GM04503 (cell line): Measurements from ENCODE around the gene WDR1.

Source experiments
- DNase-seq: peaks from one replicate; pipeline ENCODE4 v3.0.0-alpha.2; 2012; ENCODE audit warnings: low read depth

The WDR1 gene

GRCh38 chr4:10116569-10117358 is at the start of gene WDR1:
Gene WDR1, minus strand, starts transcription at chr4:10116799. Its CDS starts 133 bp downstream, at chr4:10116666.
- peak; percentile 64 for DNase-seq

- no peak for DNase-seq
Observed at GRCh38 chr4:10164877-10165283, 48.3 kb upstream of the WDR1 start.

DNA sequence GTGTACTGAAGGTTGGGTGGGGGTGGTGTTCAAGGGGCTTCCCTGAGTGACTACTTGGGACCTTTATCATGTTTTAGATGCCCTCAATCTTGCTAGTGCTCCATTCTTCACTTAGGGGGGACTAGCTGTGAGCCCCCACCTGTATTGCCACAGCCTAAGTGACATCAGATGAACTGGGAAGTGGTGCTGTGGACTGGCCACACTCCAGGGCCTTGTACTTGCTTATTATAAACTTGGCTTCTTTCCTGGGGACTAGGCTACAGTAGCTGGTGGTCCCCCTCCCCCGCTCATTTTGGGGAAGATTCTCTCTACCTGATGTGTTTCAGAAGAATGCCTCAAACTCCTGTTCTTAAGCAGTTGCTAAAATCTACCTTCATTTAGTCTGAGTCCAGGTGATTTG is 46.7 kb upstream of the WDR1 start:
- no peak for DNase-seq

GRCh38 chr4:10162341-10163000 is 45.9 kb upstream of the WDR1 start:
- DNase-seq = no peak

DNA sequence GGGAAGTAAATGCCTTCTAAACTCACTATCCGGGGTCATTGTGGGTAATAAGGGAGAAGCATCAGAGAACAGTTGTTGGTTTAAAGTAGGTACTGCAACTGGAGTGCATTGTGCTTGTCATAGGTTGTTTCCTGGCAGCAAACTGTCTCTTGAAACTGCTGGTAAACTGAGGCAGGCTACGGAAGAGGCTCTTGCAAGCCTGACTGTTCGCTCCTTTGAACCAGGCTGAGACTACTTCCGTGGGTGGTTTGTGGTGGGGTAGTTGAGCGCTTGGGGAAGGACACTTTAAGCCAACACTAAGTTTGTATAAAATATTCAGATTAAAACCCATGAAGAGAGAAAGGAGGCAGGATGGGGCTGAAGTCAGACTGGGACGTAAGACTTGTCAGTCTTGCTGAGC is 45.2 kb upstream of the WDR1 start:
- no peak for DNase-seq

- DNase-seq = no peak
Observed at GRCh38 chr4:10161146-10161545, 44.5 kb upstream of the WDR1 start.

GRCh38 chr4:10160281-10160856 is 43.8 kb upstream of the WDR1 start:
- no peak for DNase-seq

DNA sequence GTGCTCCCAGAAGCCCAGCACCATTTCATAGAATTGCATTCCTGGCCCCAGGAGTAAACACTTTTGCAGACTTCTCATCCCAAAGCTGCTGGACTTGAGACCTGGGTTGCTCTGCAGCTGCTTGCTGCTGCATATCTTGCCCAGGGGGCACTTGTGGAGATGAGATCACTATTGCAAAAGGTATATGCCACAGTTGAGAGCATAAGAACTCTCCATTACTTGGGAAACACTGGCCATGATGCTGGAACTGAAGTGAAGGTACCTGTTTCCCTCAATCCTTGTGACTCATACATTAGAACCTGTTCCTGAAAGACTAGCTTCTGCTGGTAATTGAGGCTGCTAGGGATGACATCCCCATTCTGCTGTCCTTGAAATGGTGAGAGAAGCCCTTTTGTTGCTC is 43.1 kb upstream of the WDR1 start:
- no peak for DNase-seq

DNA sequence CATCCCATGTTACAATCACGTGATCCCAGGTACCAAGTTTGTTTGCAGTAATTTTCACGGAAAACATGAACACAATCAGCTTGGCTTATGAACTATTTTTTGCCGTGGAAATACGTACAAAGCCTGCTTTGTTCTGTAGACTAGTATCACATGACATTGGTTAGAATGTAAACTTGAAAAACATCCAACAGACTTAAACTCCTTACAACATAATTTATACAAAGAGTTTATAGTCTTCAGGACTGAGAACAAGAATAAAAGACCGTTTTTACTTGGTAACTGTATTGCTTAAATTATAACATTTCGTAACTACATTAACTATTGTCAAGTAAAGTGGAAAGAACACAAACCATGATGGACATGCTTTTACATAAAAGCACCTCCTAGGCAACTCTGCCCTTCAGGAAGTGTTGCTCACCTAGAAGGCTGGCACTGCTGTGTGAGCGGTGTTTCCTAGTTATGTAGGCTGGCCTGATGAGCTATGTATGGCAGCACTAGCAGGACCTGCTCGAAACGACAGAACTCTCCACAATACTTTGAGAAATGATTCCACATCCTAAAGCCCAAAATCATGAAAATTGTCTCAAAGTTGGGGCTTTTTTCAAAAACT is 41.8 kb upstream of the WDR1 start:
- DNase-seq = no peak

DNA sequence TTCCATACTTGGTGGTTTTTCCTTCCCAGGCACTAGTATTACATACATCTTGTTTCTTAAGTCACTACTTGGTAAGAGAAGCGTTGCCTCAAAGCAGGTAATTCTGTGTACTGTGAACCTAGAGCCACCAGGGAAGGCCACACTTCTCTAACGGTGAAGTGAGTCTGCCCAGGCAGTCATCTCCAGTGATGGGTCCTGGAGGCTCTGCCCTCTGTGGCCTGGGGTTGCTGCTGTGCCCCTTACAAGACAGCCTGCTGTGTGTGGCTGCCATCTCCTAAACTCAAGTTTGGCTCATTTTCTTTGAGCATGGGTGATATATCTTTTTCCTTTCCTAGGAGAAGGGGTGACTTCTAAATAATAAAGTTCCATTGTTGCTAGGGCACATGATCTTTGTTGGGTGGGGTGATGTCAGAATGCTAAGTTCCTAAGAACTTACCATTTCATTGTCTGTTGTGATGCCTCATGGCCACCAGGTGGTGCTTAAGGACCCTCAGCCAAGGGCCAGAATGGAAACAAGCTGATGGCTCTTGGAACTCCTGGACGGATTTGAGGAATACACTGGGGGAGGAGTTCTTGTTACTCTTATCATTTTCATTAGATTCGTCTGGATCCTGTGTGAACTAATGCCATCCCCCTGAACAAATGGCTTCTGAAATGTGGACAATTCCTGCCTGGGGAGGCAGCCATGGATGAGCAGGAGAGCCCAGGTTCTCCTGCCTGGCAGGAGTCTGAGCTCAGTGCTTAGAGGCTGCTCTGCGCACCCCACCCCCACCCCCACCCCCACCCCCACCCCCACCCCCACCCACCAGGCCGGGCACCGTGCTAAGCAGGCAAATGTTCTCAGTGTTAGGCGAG is 41.1 kb upstream of the WDR1 start:
- DNase-seq = no peak

- no peak for DNase-seq
Observed at GRCh38 chr4:10154241-10154640, 37.6 kb upstream of the WDR1 start.

DNA sequence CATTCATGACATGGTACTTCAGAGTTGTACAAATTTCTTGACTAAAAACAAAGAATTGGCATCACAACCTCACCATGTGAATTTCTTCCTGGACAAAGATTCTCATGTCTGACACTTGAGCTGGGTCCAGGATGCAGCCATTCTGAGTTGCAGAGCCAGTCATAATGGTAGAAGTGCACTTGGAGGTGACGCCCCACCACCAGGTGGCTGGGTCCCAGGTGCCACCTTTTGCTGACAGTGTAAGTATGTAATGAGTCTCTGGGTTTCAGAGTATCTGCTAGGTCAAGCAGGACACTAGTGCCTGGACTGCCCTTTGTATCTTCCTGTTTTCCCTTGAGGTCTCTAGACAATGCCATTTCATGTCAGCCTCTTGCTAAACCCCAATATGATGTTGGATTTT is 36.6 kb upstream of the WDR1 start:
- DNase-seq = no peak

DNA sequence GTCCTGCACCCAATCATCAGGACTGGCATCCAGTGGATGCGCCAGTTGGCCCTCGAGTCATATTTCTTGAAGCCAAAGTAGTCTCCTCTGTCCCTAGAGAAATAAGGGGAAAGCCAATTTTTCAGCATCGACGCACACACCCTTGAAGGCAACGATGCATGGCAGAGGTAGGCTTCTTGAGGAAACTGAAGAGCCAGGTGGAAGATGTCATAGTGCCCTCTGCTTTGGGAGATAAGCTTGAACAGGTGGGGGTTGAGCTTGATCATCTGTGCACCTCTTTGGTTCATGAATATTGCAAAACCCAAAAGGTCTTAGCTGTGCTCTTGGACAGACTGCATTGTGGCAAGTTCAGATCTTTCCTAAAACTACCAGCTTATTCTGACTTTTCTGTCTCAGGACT is 34.6 kb upstream of the WDR1 start:
- no peak for DNase-seq

DNA sequence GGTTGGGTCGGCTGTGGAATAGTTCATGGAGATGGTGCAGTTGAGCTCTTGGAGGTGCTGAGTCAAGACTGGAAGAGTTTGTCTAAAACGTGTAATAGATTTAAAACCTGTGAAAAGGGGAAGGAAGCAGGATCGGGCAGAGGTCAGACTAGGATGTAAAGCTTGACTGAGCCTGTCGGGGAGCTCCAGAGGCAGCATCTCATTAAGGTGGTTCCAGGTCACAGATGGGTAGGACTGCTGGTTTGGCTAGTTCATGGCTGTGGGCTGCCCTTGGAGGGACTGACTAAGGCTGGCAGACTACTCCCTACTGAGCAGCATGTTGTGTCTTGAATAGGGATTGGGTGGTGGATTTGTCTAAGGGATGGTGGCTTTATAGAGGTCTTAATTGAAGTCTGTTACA is 28.4 kb upstream of the WDR1 start:
- DNase-seq = no peak

- no peak for DNase-seq
Observed at GRCh38 chr4:10144479-10144878, 27.9 kb upstream of the WDR1 start.

- no peak for DNase-seq
Observed at GRCh38 chr4:10143171-10143570, 26.6 kb upstream of the WDR1 start.

GRCh38 chr4:10140866-10141759 is 24.5 kb upstream of the WDR1 start:
- DNase-seq = no peak

- DNase-seq = no peak
Observed at GRCh38 chr4:10139518-10139917, 22.9 kb upstream of the WDR1 start.

- DNase-seq = no peak
Observed at GRCh38 chr4:10135260-10135659, 18.7 kb upstream of the WDR1 start.

GRCh38 chr4:10134141-10134540 is 17.5 kb upstream of the WDR1 start:
- DNase-seq = no peak

GRCh38 chr4:10131202-10131601 is 14.6 kb upstream of the WDR1 start:
- DNase-seq = no peak
